CD14-positive monocyte (primary cell): ENCODE data around the gene SIDT2. TPM values are rescaled to one million over a fixed set of nuclear protein-coding genes. Genes with fewer than 3 reads are reported as not detected.

Experiments
- DNase-seq, 3 donors: peaks; one replicate each; pipeline ENCODE4 v3.0.0-alpha.2; 2011 to 2022
- H2AFZ ChIP-seq: 2 replicates; pipeline ENCODE4 v1.6.0; 2012; ENCODE audit warnings: mild to moderate bottlenecking, low read depth, low read length, inconsistent platforms; ENCODE audit not compliant: insufficient read depth, poor library complexity, severe bottlenecking
- H3K27ac ChIP-seq, 2 donors: 1 replicate in 1 of 2; 2 replicates in 1 of 2; pipeline ENCODE4 v1.5.1; 2012 to 2013; ENCODE audit warnings: low read length in 2 of 2, control low read depth in 1 of 2, inconsistent platforms in 1 of 2, low read depth in 1 of 2, mild to moderate bottlenecking in 1 of 2
- H3K27me3 ChIP-seq, 2 donors: one replicate each; pipeline versions ENCODE4 v1.6.0 to v1.6.1; 2011 to 2013; ENCODE audit warnings: low read length in 2 of 2; ENCODE audit not compliant: control insufficient read depth in 2 of 2, insufficient read depth in 2 of 2
- H3K36me3 ChIP-seq, 2 donors: replicated peaks in 1 of 2; 1 replicate in 1 of 2; 2 replicates in 1 of 2; pipeline versions ENCODE4 v1.5.1 to v1.6.1; 2012 to 2013; ENCODE audit warnings: low read length in 2 of 2, control low read depth in 1 of 2, inconsistent platforms in 1 of 2, mild to moderate bottlenecking in 1 of 2; ENCODE audit not compliant: insufficient read depth in 2 of 2, control insufficient read depth in 1 of 2
- H3K4me1 ChIP-seq, 2 donors: 1 replicate in 1 of 2; 2 replicates in 1 of 2; pipeline versions ENCODE4 v1.5.1 to v1.6.1; 2012 to 2013; ENCODE audit warnings: low read length in 2 of 2, control low read depth in 1 of 2, inconsistent platforms in 1 of 2, mild to moderate bottlenecking in 1 of 2, moderate library complexity in 1 of 2; ENCODE audit not compliant: insufficient read depth in 2 of 2, control insufficient read depth in 1 of 2
- H3K4me2 ChIP-seq: replicated peaks from 2 replicates; pipeline ENCODE3; 2012; ENCODE audit warnings: low read length, moderate library complexity, mild to moderate bottlenecking; ENCODE audit not compliant: poor library complexity, severe bottlenecking; ENCODE audit errors: extremely low read depth
- H3K4me3 ChIP-seq, 3 experiments: fragments of 200-600 bp in 1 of 3; sonication (generic) in 1 of 3; replicated peaks in 1 of 3; 1 replicate in 2 of 3; 2 replicates in 1 of 3; pipeline ENCODE4 v1.5.1; 2011 to 2013; ENCODE audit warnings: low read length in 3 of 3, mild to moderate bottlenecking in 3 of 3, control low read depth in 2 of 3, low read depth in 2 of 3, inconsistent platforms in 1 of 3, moderate library complexity in 1 of 3
- H3K79me2 ChIP-seq: 2 replicates; pipeline ENCODE4 v1.6.0; 2012; ENCODE audit warnings: mild to moderate bottlenecking, control low read depth, inconsistent platforms, low read length, moderate library complexity; ENCODE audit not compliant: insufficient read depth
- H3K9ac ChIP-seq: 2 replicates; pipeline ENCODE4 v1.6.0; 2017; ENCODE audit warnings: low read length, mild to moderate bottlenecking; ENCODE audit not compliant: insufficient read depth, poor library complexity, severe bottlenecking
- H3K9me3 ChIP-seq, 2 donors: replicated peaks in 1 of 2; 1 replicate in 1 of 2; 2 replicates in 1 of 2; pipeline versions ENCODE4 v1.5.1 to v1.6.1; 2012 to 2013; ENCODE audit warnings: low read length in 2 of 2, control low read depth in 1 of 2; ENCODE audit not compliant: control insufficient read depth in 1 of 2, insufficient read depth in 1 of 2
- H4K20me1 ChIP-seq: 2 replicates; pipeline ENCODE4 v1.6.0; 2012; ENCODE audit warnings: mild to moderate bottlenecking, low read length, control low read depth, moderate library complexity; ENCODE audit not compliant: insufficient read depth
- H3K27ac Mint-ChIP-seq, 7 donors: one replicate each; pipeline ENCODE4 v1.8.0; 2020; ENCODE audit warnings: mild to moderate bottlenecking in 7 of 7, mixed read lengths in 7 of 7, moderate library complexity in 6 of 7, inconsistent platforms in 2 of 7
- H3K27me3 Mint-ChIP-seq, 3 donors: one replicate each; pipeline ENCODE4 v1.8.0; 2021 to 2022; ENCODE audit warnings: low read depth in 3 of 3, mild to moderate bottlenecking in 3 of 3, mixed read lengths in 3 of 3, moderate library complexity in 3 of 3, inconsistent platforms in 1 of 3
- H3K36me3 Mint-ChIP-seq, 2 donors: one replicate each; pipeline ENCODE4 v1.8.0; 2020; ENCODE audit warnings: mixed read lengths in 2 of 2, inconsistent platforms in 1 of 2, mild to moderate bottlenecking in 1 of 2
- H3K4me1 Mint-ChIP-seq: one replicate; pipeline ENCODE4 v1.8.0; 2020; ENCODE audit warnings: mild to moderate bottlenecking, mixed read lengths
- H3K4me3 Mint-ChIP-seq, 2 donors: one replicate each; pipeline ENCODE4 v1.8.0; 2020; ENCODE audit warnings: mild to moderate bottlenecking in 2 of 2, mixed read lengths in 2 of 2, moderate library complexity in 1 of 2
- H3K9me3 Mint-ChIP-seq, 7 donors: one replicate each; pipeline ENCODE4 v1.8.0; 2020 to 2022; ENCODE audit warnings: mixed read lengths in 7 of 7, mild to moderate bottlenecking in 6 of 7, moderate library complexity in 6 of 7, inconsistent platforms in 2 of 7
- WGBS: methylation state at CpG from one replicate; pipeline ENCODE4 v1.1.5; 2013; ENCODE audit warnings: missing lambda C conversion rate; ENCODE audit not compliant: insufficient coverage; 5-methylcytosine and 5-hydroxymethylcytosine counted together
- intact Hi-C, 2 donors: fragments of 100-400 bp; cut with micrococcal nuclease; formaldehyde crosslinking; loops; one replicate each; pipeline versions ENCODE4 v1.15.0 to v1.15.1; 2023
- polyA plus RNA-seq, 3 donors: library from polyadenylated mRNA; depleted of rRNA in 1 of 3; unstranded in 2 of 3; stranded (reverse) in 1 of 3; fragments of 300-500 nt in 2 of 3; fragments of >200 nt in 1 of 3; fragmentation: Illumina TruSeq in 2 of 3; gene quantifications; 1 replicate in 2 of 3; 2 replicates in 1 of 3; pipeline ENCODE4 v1.2.3, GENCODE V29; 2012 to 2021
- TF ChIP-seq, protein P1 (sequence below): fragments of 200-600 bp; IDR thresholded peaks from one replicate; pipeline ENCODE4 v1.8.0; 2022; ENCODE audit warnings: antibody characterized with exemption, mild to moderate bottlenecking

SIDT2 gene
- polyA plus RNA-seq, 3 donors = 21.8 to 177 (median 41.8) TPM

DNA sequence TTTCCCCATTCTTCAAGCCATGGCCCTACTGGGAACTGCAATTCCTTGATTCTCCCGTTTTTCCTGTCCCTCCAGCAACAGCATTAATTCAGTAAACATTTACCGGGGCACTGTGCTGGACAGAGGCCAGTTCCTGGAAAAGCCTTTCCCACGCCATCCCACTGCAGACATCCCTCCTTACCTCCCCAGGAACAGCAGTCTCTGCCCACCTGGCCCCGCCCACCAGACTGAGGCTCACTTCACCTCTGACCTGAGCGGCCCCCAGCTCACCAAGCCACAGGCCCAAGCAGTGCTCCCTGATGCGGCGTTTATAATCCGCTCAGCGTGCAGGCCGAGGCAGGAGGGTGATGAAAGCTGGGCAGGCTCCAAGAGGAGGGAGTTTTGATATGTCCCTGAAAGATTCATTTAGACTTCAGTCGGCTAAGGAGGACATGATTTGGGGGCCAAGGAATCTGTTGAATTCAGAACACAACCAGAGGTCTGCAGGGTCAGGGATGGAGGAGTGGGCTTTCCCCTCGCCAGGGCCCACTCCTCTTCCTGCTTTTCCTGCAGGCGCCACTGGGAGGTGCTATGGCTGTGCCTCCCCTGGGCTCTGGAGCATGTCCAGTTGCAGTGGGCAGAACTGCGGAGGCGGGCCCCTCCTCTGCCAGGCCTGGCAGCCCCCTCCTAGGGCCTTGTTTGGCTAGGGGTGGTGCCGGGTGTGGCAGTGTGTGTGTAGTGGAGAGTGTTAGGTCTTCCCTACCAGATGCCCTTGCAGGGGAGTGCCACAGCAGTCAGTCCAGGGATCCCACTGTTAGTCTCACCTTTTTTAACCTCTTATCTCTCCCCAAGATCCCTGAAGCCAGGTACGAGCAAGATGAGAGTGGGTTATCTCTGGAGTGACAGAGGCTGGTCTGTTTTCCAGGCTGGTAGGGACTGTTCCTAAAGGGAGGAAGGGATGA lies 19.2 kb downstream of the SIDT2 start:
- 96% methylated on average over 10 of the region's 17 CpGs for WGBS
- Mint-ChIP-seq H3K4me1 (peaks cover 37% of the 10 kb centered on the region), H3K36me3 (peaks cover 53 to 66% of the 10 kb centered on the region in 2 donors), H3K27ac (peak overlapping the region in 2 of 7 donors; percentile 43 to 46), H3K27me3 (peaks cover 3 to 7% (median 6%) of the 10 kb centered on the region in 3 donors), H3K9me3 (peaks cover 0 to 3% (median 0%) of the 10 kb centered on the region in 7 donors), H3K4me3 (peak overlapping the region in 1 of 2 donors; percentile 16)
- Histone ChIP-seq H3K79me2 (no peaks in the 10 kb centered on the region), H2AFZ (no peak overlapping the region), H3K9ac (no peak overlapping the region), H3K4me1 (peaks cover 19 to 28% of the 10 kb centered on the region in 2 donors), H3K36me3 (peaks cover 41 to 60% of the 10 kb centered on the region in 2 donors), H3K4me2 (no peak overlapping the region), H3K4me3 (no peak overlapping the region), H4K20me1 (peaks cover 12% of the 10 kb centered on the region), H3K27ac (no peak overlapping the region), H3K9me3 (no peaks in the 10 kb centered on the region), H3K27me3 (no peaks in the 10 kb centered on the region)
- intact Hi-C loops = no loop called here
- TF ChIP-seq, protein P1, sequence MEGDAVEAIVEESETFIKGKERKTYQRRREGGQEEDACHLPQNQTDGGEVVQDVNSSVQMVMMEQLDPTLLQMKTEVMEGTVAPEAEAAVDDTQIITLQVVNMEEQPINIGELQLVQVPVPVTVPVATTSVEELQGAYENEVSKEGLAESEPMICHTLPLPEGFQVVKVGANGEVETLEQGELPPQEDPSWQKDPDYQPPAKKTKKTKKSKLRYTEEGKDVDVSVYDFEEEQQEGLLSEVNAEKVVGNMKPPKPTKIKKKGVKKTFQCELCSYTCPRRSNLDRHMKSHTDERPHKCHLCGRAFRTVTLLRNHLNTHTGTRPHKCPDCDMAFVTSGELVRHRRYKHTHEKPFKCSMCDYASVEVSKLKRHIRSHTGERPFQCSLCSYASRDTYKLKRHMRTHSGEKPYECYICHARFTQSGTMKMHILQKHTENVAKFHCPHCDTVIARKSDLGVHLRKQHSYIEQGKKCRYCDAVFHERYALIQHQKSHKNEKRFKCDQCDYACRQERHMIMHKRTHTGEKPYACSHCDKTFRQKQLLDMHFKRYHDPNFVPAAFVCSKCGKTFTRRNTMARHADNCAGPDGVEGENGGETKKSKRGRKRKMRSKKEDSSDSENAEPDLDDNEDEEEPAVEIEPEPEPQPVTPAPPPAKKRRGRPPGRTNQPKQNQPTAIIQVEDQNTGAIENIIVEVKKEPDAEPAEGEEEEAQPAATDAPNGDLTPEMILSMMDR = peak; percentile 39
- no peak for DNase-seq

DNA sequence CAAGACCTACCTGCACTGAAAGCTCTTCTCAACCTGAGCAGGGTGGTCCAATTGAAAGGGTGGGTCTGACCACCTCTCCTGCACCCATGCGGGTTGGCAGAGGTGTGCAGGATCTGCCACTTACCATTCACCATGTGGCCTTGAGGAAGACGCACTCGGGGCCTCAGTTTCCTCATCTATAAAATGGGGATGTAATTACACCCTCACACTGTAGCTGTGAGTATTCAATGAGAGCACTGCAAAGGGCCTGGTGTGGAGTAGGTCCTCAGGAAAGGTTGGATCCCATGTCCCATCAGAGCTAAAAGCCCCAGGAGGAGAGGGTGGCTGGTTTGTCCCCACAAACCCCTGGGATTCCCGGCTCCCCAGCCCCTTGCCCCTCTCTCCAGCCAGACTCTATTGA lies 20.1 kb downstream of the SIDT2 start:
- H3K27ac ChIP-seq = no peak overlapping the region
- H3K27ac Mint-ChIP-seq = peak overlapping the region in 2 of 7 donors; percentile 6 to 32
- H3K9me3 Mint-ChIP-seq = peaks cover 0 to 3% (median 0%) of the 10 kb centered on the region in 7 donors
- H3K9me3 ChIP-seq = no peaks in the 10 kb centered on the region
- H4K20me1 ChIP-seq = peaks cover 12% of the 10 kb centered on the region
- H3K4me1 ChIP-seq = peaks cover 19 to 28% of the 10 kb centered on the region in 2 donors
- H3K27me3 ChIP-seq = no peaks in the 10 kb centered on the region
- DNase-seq = no peak
- H3K79me2 ChIP-seq = no peaks in the 10 kb centered on the region
- peak overlapping the region in 1 of 2 donors; percentile 15 for H3K4me3 Mint-ChIP-seq
- WGBS = no CpG with 5 or more reads among the region's 4 CpGs
- no peak overlapping the region for H3K4me3 ChIP-seq
- peaks cover 37% of the 10 kb centered on the region for H3K4me1 Mint-ChIP-seq
- peaks cover 54 to 66% of the 10 kb centered on the region in 2 donors for H3K36me3 Mint-ChIP-seq
- no peak overlapping the region for H2AFZ ChIP-seq
- peaks cover 39 to 60% of the 10 kb centered on the region in 2 donors for H3K36me3 ChIP-seq
- H3K4me2 ChIP-seq = no peak overlapping the region
- intact Hi-C loops = no loop called here
- no peak overlapping the region for H3K9ac ChIP-seq
- H3K27me3 Mint-ChIP-seq = peaks cover 3 to 7% (median 6%) of the 10 kb centered on the region in 3 donors
- TF ChIP-seq, protein P1 = no peak
